Liver (tissue), 9 donors: ENCODE results near the gene CLCNKB. TPM values are rescaled to one million over a fixed set of nuclear protein-coding genes. Genes with fewer than 3 reads are reported as not detected.
"Not testable (repeated sequence)": the region's sequence is repeated elsewhere in the genome, so short reads cannot be mapped to it uniquely, and the experiment has no call there.

Source experiments
- DNase-seq: peaks from one replicate; pipeline ENCODE4 v3.0.0-alpha.2; 2017; ENCODE audit warnings: low spot score
- H3K27ac ChIP-seq, 2 donors: one replicate each; pipeline ENCODE4 v1.7.0; 2013; ENCODE audit warnings: inconsistent platforms in 2 of 2, low read length in 2 of 2, control low read depth in 1 of 2, low read depth in 1 of 2, mild to moderate bottlenecking in 1 of 2
- H3K27me3 ChIP-seq, 4 donors: one replicate each; pipeline versions ENCODE4 v1.6.1 to v1.7.0; 2013; ENCODE audit warnings: low read length in 3 of 4, inconsistent platforms in 1 of 4, mild to moderate bottlenecking in 1 of 4, moderate library complexity in 1 of 4; ENCODE audit not compliant: control insufficient read depth in 4 of 4, insufficient read depth in 4 of 4
- H3K36me3 ChIP-seq, 4 donors: one replicate each; pipeline versions ENCODE4 v1.6.1 to v1.7.0; 2013; ENCODE audit warnings: low read length in 3 of 4, mild to moderate bottlenecking in 3 of 4, low read depth in 1 of 4, moderate library complexity in 1 of 4; ENCODE audit not compliant: control insufficient read depth in 4 of 4, insufficient read depth in 3 of 4
- H3K4me1 ChIP-seq, 4 donors: one replicate each; pipeline versions ENCODE4 v1.6.1 to v1.7.0; 2013; ENCODE audit warnings: low read length in 3 of 4, mild to moderate bottlenecking in 3 of 4, moderate library complexity in 1 of 4; ENCODE audit not compliant: control insufficient read depth in 4 of 4, insufficient read depth in 4 of 4
- H3K4me3 ChIP-seq, 3 donors: one replicate each; pipeline versions ENCODE4 v1.6.1 to v1.7.0; 2013; ENCODE audit warnings: low read length in 3 of 3, control low read depth in 1 of 3, low read depth in 1 of 3, mild to moderate bottlenecking in 1 of 3
- H3K9ac ChIP-seq, 2 donors: one replicate each; pipeline ENCODE4 v1.7.0; 2013; ENCODE audit warnings: low read length in 2 of 2, mild to moderate bottlenecking in 2 of 2, moderate library complexity in 2 of 2, control low read depth in 1 of 2, low read depth in 1 of 2
- H3K9me3 ChIP-seq, 4 donors: one replicate each; pipeline versions ENCODE4 v1.6.1 to v1.7.0; 2013; ENCODE audit warnings: low read length in 3 of 4; ENCODE audit not compliant: control insufficient read depth in 4 of 4
- EGR1 ChIP-seq, 2 donors: IDR thresholded peaks; 2 replicates each; pipeline ENCODE4 v1.6.1; 2016 to 2018; ENCODE audit warnings: antibody characterized with exemption in 2 of 2, low read depth in 2 of 2
- FOXA2 ChIP-seq: IDR thresholded peaks from 2 replicates; pipeline ENCODE4 v1.6.1; 2016; ENCODE audit warnings: antibody characterized with exemption
- GABPA ChIP-seq, 2 donors: IDR thresholded peaks in 1 of 2; conservative IDR thresholded peaks in 1 of 2; 2 replicates each; pipeline ENCODE4 v1.6.1; 2016; ENCODE audit warnings: antibody characterized with exemption in 2 of 2, mild to moderate bottlenecking in 1 of 2, moderate library complexity in 1 of 2
- HNF4A ChIP-seq, 2 donors: conservative IDR thresholded peaks; 2 replicates each; pipeline ENCODE4 v1.6.1; 2016; ENCODE audit warnings: antibody characterized with exemption in 2 of 2, mild to moderate bottlenecking in 2 of 2
- HNF4G ChIP-seq: IDR thresholded peaks from 2 replicates; pipeline ENCODE4 v1.6.1; 2016; ENCODE audit warnings: antibody characterized with exemption
- NR2F2 ChIP-seq: IDR thresholded peaks from 2 replicates; pipeline ENCODE4 v1.6.1; 2016; ENCODE audit warnings: antibody characterized with exemption
- RAD21 ChIP-seq, 2 donors: IDR thresholded peaks; 2 replicates each; pipeline ENCODE4 v1.6.1; 2016; ENCODE audit warnings: antibody characterized with exemption in 2 of 2, mild to moderate bottlenecking in 2 of 2
- RXRA ChIP-seq, 2 donors: IDR thresholded peaks; 2 replicates each; pipeline ENCODE4 v1.6.1; 2017 to 2018; ENCODE audit warnings: antibody characterized with exemption in 2 of 2, mild to moderate bottlenecking in 1 of 2
- SP1 ChIP-seq: IDR thresholded peaks from 2 replicates; pipeline ENCODE4 v1.6.1; 2018; ENCODE audit warnings: antibody characterized with exemption, mild to moderate bottlenecking
- TAF1 ChIP-seq: conservative IDR thresholded peaks from 2 replicates; pipeline ENCODE4 v1.6.1; 2016; ENCODE audit warnings: antibody characterized with exemption, mild to moderate bottlenecking
- YY1 ChIP-seq: IDR thresholded peaks from 2 replicates; pipeline ENCODE4 v1.6.1; 2016; ENCODE audit warnings: antibody characterized with exemption, mild to moderate bottlenecking
- WGBS: extraction: QIAGEN DNeasy Blood & Tissue Kit; methylation state at CpG from one replicate; pipeline ENCODE4 v1.1.7; 2013; 5-methylcytosine and 5-hydroxymethylcytosine counted together
- polyA plus RNA-seq, 2 donors: library from polyadenylated mRNA; stranded (reverse) in 1 of 2; unstranded in 1 of 2; fragments of 200-250 nt in 1 of 2; fragments of >200 nt in 1 of 2; fragmentation: Nextera tagmentation in 1 of 2; extraction: Ambion mirVana in 1 of 2; gene quantifications; one replicate each; pipeline versions ENCODE4 v1.2.1 to v1.2.3, GENCODE V29; 2013 to 2015
- total RNA-seq, 2 donors: library from RNA; depleted of rRNA; stranded (reverse); fragments of >200 nt; gene quantifications; one replicate each; pipeline ENCODE4 v1.2.3, GENCODE V29; 2014
- TF ChIP-seq, protein P1 (sequence below): IDR thresholded peaks from 2 replicates; pipeline ENCODE4 v1.6.1; 2016; ENCODE audit warnings: antibody characterized with exemption
- TF ChIP-seq, protein P2 (sequence below): IDR thresholded peaks from 2 replicates; pipeline ENCODE4 v1.6.1; 2016; ENCODE audit warnings: antibody characterized with exemption, mild to moderate bottlenecking
- TF ChIP-seq, protein P3 (sequence below): IDR thresholded peaks from 2 replicates; pipeline ENCODE4 v1.6.1; 2016; ENCODE audit warnings: antibody characterized with exemption
- donor health status: healthy.
- donor health status: healthy.
- donor health status: healthy.
- donor health status: healthy.
- donor health status: healthy.

CLCNKB gene
- total and polyA plus RNA-seq, 4 donors = not detected

DNA sequence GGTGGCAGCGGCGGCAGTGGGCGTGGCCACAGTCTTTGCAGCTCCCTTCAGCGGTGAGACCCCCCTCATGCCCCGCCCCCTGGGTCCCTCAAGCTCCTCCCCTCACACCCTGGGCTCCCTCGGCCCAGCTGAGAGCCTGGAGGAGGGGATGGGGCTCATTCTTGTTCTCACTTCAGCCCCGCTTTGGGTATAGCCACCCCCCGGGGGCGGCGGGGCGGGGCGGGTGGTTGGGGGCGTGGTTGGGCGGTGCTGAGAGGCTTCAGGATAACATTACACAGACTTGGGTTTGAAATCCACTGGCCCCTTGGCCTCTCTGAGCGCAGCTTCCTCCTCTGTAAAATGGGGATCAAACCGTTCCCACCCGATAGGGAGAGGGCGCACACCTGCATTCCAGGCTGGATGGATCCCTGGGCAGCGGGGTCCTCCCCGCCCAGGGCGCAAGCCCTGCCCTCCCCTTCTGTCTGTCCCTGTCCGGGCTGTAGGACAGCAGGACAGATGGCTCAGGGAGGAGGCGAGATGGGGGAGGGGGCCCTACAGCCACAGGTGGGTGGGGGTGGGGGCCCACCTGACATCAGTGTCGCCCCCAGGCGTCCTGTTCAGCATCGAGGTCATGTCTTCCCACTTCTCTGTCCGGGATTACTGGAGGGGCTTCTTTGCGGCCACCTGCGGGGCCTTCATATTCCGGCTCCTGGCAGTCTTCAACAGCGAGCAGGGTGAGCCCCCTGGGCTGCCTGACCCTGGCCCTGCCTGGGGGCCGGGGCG lies 16.7 kb upstream of the CLCNKB start:
- no peak for DNase-seq
- Histone ChIP-seq H3K9me3 (no peaks in the 10 kb centered on the region), H3K27ac (no peak overlapping the region), H3K4me1 (peaks cover 3 to 20% (median 16%) of the 10 kb centered on the region in 4 donors), H3K9ac (no peak overlapping the region), H3K4me3 (no peak overlapping the region), H3K27me3 (peaks cover 0 to 2% (median 0%) of the 10 kb centered on the region in 4 donors), H3K36me3 (no peaks in the 10 kb centered on the region)
- WGBS = 20% methylated on average over 33 of the region's 33 CpGs
- TF ChIP-seq HNF4G = no peak
- no peak for TF ChIP-seq SP1
- no peak for TF ChIP-seq EGR1 (IDR thresholded peaks at IDR 0.05; ENCODE audit: low read depth in 2 of 2)
- no peak for TF ChIP-seq RXRA (IDR thresholded peaks at IDR 0.05)
- no peak for TF ChIP-seq YY1
- no peak for TF ChIP-seq RAD21 (IDR thresholded peaks at IDR 0.05)
- TF ChIP-seq TAF1 = no peak
- TF ChIP-seq, protein P1, sequence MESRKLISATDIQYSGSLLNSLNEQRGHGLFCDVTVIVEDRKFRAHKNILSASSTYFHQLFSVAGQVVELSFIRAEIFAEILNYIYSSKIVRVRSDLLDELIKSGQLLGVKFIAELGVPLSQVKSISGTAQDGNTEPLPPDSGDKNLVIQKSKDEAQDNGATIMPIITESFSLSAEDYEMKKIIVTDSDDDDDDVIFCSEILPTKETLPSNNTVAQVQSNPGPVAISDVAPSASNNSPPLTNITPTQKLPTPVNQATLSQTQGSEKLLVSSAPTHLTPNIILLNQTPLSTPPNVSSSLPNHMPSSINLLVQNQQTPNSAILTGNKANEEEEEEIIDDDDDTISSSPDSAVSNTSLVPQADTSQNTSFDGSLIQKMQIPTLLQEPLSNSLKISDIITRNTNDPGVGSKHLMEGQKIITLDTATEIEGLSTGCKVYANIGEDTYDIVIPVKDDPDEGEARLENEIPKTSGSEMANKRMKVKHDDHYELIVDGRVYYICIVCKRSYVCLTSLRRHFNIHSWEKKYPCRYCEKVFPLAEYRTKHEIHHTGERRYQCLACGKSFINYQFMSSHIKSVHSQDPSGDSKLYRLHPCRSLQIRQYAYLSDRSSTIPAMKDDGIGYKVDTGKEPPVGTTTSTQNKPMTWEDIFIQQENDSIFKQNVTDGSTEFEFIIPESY = no peak
- no peak for TF ChIP-seq GABPA (IDR thresholded peaks at IDR 0.05 in 1 of 2, conservative IDR thresholded peaks at IDR 0.05 in 1 of 2)
- TF ChIP-seq NR2F2 = no peak
- no peak for TF ChIP-seq HNF4A (conservative IDR thresholded peaks at IDR 0.05)
- TF ChIP-seq, protein P2, sequence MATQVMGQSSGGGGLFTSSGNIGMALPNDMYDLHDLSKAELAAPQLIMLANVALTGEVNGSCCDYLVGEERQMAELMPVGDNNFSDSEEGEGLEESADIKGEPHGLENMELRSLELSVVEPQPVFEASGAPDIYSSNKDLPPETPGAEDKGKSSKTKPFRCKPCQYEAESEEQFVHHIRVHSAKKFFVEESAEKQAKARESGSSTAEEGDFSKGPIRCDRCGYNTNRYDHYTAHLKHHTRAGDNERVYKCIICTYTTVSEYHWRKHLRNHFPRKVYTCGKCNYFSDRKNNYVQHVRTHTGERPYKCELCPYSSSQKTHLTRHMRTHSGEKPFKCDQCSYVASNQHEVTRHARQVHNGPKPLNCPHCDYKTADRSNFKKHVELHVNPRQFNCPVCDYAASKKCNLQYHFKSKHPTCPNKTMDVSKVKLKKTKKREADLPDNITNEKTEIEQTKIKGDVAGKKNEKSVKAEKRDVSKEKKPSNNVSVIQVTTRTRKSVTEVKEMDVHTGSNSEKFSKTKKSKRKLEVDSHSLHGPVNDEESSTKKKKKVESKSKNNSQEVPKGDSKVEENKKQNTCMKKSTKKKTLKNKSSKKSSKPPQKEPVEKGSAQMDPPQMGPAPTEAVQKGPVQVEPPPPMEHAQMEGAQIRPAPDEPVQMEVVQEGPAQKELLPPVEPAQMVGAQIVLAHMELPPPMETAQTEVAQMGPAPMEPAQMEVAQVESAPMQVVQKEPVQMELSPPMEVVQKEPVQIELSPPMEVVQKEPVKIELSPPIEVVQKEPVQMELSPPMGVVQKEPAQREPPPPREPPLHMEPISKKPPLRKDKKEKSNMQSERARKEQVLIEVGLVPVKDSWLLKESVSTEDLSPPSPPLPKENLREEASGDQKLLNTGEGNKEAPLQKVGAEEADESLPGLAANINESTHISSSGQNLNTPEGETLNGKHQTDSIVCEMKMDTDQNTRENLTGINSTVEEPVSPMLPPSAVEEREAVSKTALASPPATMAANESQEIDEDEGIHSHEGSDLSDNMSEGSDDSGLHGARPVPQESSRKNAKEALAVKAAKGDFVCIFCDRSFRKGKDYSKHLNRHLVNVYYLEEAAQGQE = no peak
- TF ChIP-seq FOXA2 = no peak

DNA sequence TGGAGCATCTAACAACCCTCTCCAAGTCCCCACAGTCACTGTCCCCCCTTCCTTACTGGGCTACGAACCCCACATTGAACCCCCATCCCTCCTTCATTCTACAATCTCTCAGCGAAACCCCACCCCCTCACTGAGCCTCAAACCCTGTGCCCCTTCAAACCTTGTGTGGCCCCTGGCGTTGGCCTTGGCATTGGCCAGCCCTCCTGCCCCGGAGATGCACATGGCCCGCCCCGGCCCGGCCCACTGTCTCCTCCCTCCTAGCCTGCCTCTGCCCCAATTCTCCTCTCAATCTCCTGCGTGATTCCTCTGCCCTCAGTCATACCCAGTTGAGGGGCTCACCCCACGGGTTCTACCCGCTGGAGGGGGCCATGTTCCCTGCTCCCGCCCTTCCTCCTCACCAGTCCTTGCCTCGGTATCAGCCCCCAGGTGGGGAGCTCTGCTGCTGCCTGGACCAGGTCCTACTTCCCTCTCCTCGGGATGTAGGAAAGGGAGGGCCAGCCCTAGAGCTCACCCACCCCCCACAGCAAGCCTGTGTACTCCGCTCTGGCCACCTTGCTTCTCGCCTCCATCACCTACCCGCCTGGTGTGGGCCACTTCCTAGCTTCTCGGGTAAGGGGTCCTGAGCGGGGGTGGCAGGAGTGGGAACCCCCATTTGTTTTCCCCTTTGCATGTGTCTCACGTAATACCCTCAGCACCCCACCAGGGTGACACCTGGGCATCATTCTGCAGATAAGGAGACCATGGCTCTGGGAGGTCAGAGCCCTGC lies 15.2 kb upstream of the CLCNKB start:
- Histone ChIP-seq H3K9ac (no peak overlapping the region), H3K4me3 (no peak overlapping the region), H3K9me3 (no peaks in the 10 kb centered on the region), H3K4me1 (peaks cover under 1 to 12% (median 7%) of the 10 kb centered on the region in 4 donors), H3K27me3 (peaks cover 0 to 2% (median 0%) of the 10 kb centered on the region in 4 donors), H3K36me3 (no peaks in the 10 kb centered on the region), H3K27ac (no peak overlapping the region)
- TF ChIP-seq TAF1 (no peak), HNF4A (conservative IDR thresholded peaks at IDR 0.05) (no peak), RXRA (IDR thresholded peaks at IDR 0.05) (no peak), FOXA2 (no peak), EGR1 (IDR thresholded peaks at IDR 0.05; ENCODE audit: low read depth in 2 of 2) (no peak), HNF4G (no peak), RAD21 (IDR thresholded peaks at IDR 0.05) (no peak)
- TF ChIP-seq, protein P3, sequence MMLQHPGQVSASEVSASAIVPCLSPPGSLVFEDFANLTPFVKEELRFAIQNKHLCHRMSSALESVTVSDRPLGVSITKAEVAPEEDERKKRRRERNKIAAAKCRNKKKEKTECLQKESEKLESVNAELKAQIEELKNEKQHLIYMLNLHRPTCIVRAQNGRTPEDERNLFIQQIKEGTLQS = no peak
- TF ChIP-seq, protein P2 = no peak
- WGBS = 63% methylated on average over 19 of the region's 19 CpGs
- DNase-seq = no peak

DNA sequence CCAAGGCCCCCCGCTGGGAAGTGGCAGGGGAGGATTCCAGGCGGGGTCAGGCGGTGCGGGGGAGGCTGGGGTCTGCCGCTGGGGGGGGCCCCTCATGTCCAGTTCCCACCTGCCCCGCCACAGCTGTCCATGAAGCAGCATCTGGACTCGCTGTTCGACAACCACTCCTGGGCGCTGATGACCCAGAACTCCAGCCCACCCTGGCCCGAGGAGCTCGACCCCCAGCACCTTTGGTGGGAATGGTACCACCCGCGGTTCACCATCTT lies 14.6 kb upstream of the CLCNKB start:
- not testable (repeated sequence) for H3K4me1 ChIP-seq, H3K36me3 ChIP-seq, H3K27ac ChIP-seq, H3K27me3 ChIP-seq, H3K9me3 ChIP-seq, H3K4me3 ChIP-seq, H3K9ac ChIP-seq, DNase-seq
- 70% methylated on average over 13 of the region's 13 CpGs for WGBS
